Neutrophil (primary cell): Measurements from ENCODE around the gene TMPRSS7.

Experiments used
- H3K27ac ChIP-seq: fragments of 200-600 bp; sonication (generic); 2 replicates; pipeline ENCODE4 v1.5.1; 2016; ENCODE audit warnings: mild to moderate bottlenecking, moderate library complexity
- H3K27me3 ChIP-seq: fragments of 200-600 bp; sonication (generic); 2 replicates; pipeline ENCODE4 v1.6.0; 2016; ENCODE audit warnings: mild to moderate bottlenecking
- H3K36me3 ChIP-seq: fragments of 200-600 bp; sonication (generic); 2 replicates; pipeline ENCODE4 v1.5.1; 2017
- H3K4me1 ChIP-seq, 2 experiments: fragments of 200-600 bp in 1 of 2; sonication (generic) in 1 of 2; 1 replicate in 1 of 2; 2 replicates in 1 of 2; pipeline versions ENCODE4 v1.5.1 to v1.6.1; 2013 to 2016; ENCODE audit warnings: low read depth in 1 of 2, low read length in 1 of 2, mild to moderate bottlenecking in 1 of 2, moderate library complexity in 1 of 2; ENCODE audit not compliant: control insufficient read depth in 1 of 2, insufficient read depth in 1 of 2
- H3K4me3 ChIP-seq, 2 experiments: fragments of 200-600 bp in 1 of 2; sonication (generic) in 1 of 2; 1 replicate in 1 of 2; 2 replicates in 1 of 2; pipeline ENCODE4 v1.5.1; 2013 to 2016; ENCODE audit warnings: low read depth in 1 of 2, low read length in 1 of 2, mild to moderate bottlenecking in 1 of 2, moderate library complexity in 1 of 2
- H3K9me3 ChIP-seq: fragments of 200-600 bp; sonication (generic); 2 replicates; pipeline ENCODE4 v1.5.1; 2016
- CTCF ChIP-seq: fragments of 200-600 bp; sonication (generic); IDR thresholded peaks from 2 replicates; pipeline ENCODE4 v1.5.1; 2016; ENCODE audit warnings: antibody characterized with exemption

The TMPRSS7 gene

GRCh38 chr3:112009670-112010069 lies 24.9 kb upstream of the TMPRSS7 start:
- no peaks in the 10 kb centered on the region for H3K27me3 ChIP-seq
- no peak for TF ChIP-seq CTCF
- no peaks in the 10 kb centered on the region for H3K36me3 ChIP-seq
- H3K27ac ChIP-seq: no peak overlapping the region
- peaks cover 0 to 3% of the 10 kb centered on the region in 2 experiments for H3K4me1 ChIP-seq
- no peak overlapping the region for H3K4me3 ChIP-seq
- H3K9me3 ChIP-seq: no peaks in the 10 kb centered on the region

- Histone ChIP-seq H3K4me1 (peaks cover 0 to 3% of the 10 kb centered on the region in 2 experiments), H3K36me3 (no peaks in the 10 kb centered on the region), H3K27me3 (no peaks in the 10 kb centered on the region), H3K27ac (no peak overlapping the region), H3K4me3 (no peak overlapping the region), H3K9me3 (no peaks in the 10 kb centered on the region)
- no peak for TF ChIP-seq CTCF
Observed at GRCh38 chr3:112010636-112011035, 23.9 kb upstream of the TMPRSS7 start.

GRCh38 chr3:112011376-112011940 lies 23.1 kb upstream of the TMPRSS7 start:
- no peak for TF ChIP-seq CTCF
- no peaks in the 10 kb centered on the region for H3K9me3 ChIP-seq

GRCh38 chr3:112012205-112012992 lies 22.1 kb upstream of the TMPRSS7 start:
- Histone ChIP-seq H3K27me3 (no peaks in the 10 kb centered on the region), H3K36me3 (no peaks in the 10 kb centered on the region), H3K4me1 (peaks cover 0 to 9% of the 10 kb centered on the region in 2 experiments), H3K27ac (no peak overlapping the region), H3K4me3 (no peak overlapping the region), H3K9me3 (no peaks in the 10 kb centered on the region)
- no peak for TF ChIP-seq CTCF

More at GRCh38 chr3:112011376-112011940, 23.1 kb upstream of the TMPRSS7 start:
- H3K36me3 ChIP-seq: no peaks in the 10 kb centered on the region
- no peak overlapping the region for H3K4me3 ChIP-seq
- H3K4me1 ChIP-seq: peaks cover 0 to 3% of the 10 kb centered on the region in 2 experiments
- H3K27me3 ChIP-seq: no peaks in the 10 kb centered on the region
- no peak overlapping the region for H3K27ac ChIP-seq

GRCh38 chr3:112013058-112013783 lies 21.3 kb upstream of the TMPRSS7 start:
- Histone ChIP-seq H3K9me3 (no peaks in the 10 kb centered on the region), H3K27me3 (no peaks in the 10 kb centered on the region), H3K4me1 (peaks cover 0 to 9% of the 10 kb centered on the region in 2 experiments), H3K4me3 (no peak overlapping the region), H3K27ac (no peak overlapping the region), H3K36me3 (no peaks in the 10 kb centered on the region)
- no peak for TF ChIP-seq CTCF
